Prostate gland (tissue), 2 donors: ENCODE data around the gene MAP1LC3B2. TPM values are rescaled to one million over a fixed set of nuclear protein-coding genes. Genes with fewer than 3 reads are reported as not detected.

ENCODE experiments used
- DNase-seq: peaks from one replicate; pipeline ENCODE4 v3.0.0-alpha.2; 2019; ENCODE audit warnings: low spot score
- H3K27ac ChIP-seq, 2 donors: fragments of 200-600 bp; sonication (generic); 2 replicates each; pipeline ENCODE4 v1.5.1; 2017 to 2019
- H3K27me3 ChIP-seq: fragments of 200-600 bp; sonication (generic); replicated peaks from 2 replicates; pipeline ENCODE4 v1.5.1; 2019; ENCODE audit not compliant: insufficient read depth
- H3K36me3 ChIP-seq, 2 donors: fragments of 200-600 bp; sonication (generic); 1 replicate in 1 of 2; 2 replicates in 1 of 2; pipeline versions ENCODE4 v1.5.1 to v1.8.1; 2017 to 2019
- H3K4me1 ChIP-seq: fragments of 200-600 bp; sonication (generic); replicated peaks from 2 replicates; pipeline ENCODE4 v1.5.1; 2019
- H3K4me3 ChIP-seq, 2 donors: fragments of 200-600 bp; sonication (generic); 2 replicates each; pipeline ENCODE4 v1.5.1; 2017 to 2019
- H3K9me3 ChIP-seq: fragments of 200-600 bp; sonication (generic); 2 replicates; pipeline ENCODE4 v1.5.1; 2017
- CTCF ChIP-seq, 4 experiments: fragments of 200-600 bp in 2 of 4; fragments of 450-650 bp in 2 of 4; sonication (generic) in 2 of 4; IDR thresholded peaks; 1 replicate in 3 of 4; 2 replicates in 1 of 4; pipeline ENCODE4 v1.5.1; 2016 to 2019; ENCODE audit warnings: antibody characterized with exemption in 4 of 4, mild to moderate bottlenecking in 2 of 4, moderate library complexity in 2 of 4
- POLR2A ChIP-seq: fragments of 450-650 bp; IDR thresholded peaks from one replicate; pipeline ENCODE4 v1.6.1; 2016; ENCODE audit warnings: antibody characterized with exemption, mild to moderate bottlenecking
- POLR2AphosphoS5 ChIP-seq: sonication (generic); formaldehyde crosslinking; IDR thresholded peaks from one replicate; pipeline ENCODE4 v1.6.1; 2017; ENCODE audit warnings: antibody characterized with exemption
- WGBS: methylation state at CpG from one replicate; pipeline ENCODE4 v1.1.5; 2018; 5-methylcytosine and 5-hydroxymethylcytosine counted together
- intact Hi-C: fragments of 100-400 bp; cut with DNase I; formaldehyde crosslinking; loops from one replicate; pipeline ENCODE4 v1.14.2; 2022
- total RNA-seq, 2 donors: library from RNA; depleted of rRNA; stranded (reverse); fragments of >200 nt; gene quantifications; one replicate each; pipeline ENCODE4 v1.1.0, GENCODE V29; 2016

MAP1LC3B2 gene
- total RNA-seq, 2 donors from 2014 or later, result 1.6 TPM; not detected in 1

GRCh38 chr12:116604951-116605641, 45.9 kb downstream of the MAP1LC3B2 start:
- TF ChIP-seq POLR2AphosphoS5 (no peak), POLR2A (no peak), CTCF (IDR thresholded peaks at IDR 0.05) (no peak)
- intact Hi-C loops, result loop anchor here (5.0 kb wide), 1 partner anchor 608 kb away; no protein-coding TSS in a partner anchor
- DNase-seq, result no peak
- Histone ChIP-seq H3K27me3 (no peaks in the 10 kb centered on the region), H3K36me3 (no peaks in the 10 kb centered on the region), H3K27ac (no peak overlapping the region), H3K4me3 (no peak overlapping the region), H3K9me3 (no peaks in the 10 kb centered on the region), H3K4me1 (peaks cover 5% of the 10 kb centered on the region)
- 35% methylated on average over 22 of the region's 22 CpGs for WGBS

- 36% methylated on average over 4 of the region's 4 CpGs for WGBS
- no peaks in the 10 kb centered on the region for H3K27me3 ChIP-seq
- H3K4me1 ChIP-seq, result peaks cover 5% of the 10 kb centered on the region
- no peak overlapping the region for H3K4me3 ChIP-seq
- no peak overlapping the region for H3K27ac ChIP-seq
- TF ChIP-seq POLR2AphosphoS5 (peak; percentile 60), CTCF (IDR thresholded peaks at IDR 0.05) (no peak)
- DNase-seq, result peak; percentile 39
- no peaks in the 10 kb centered on the region for H3K9me3 ChIP-seq
- H3K36me3 ChIP-seq, result no peaks in the 10 kb centered on the region
- intact Hi-C loops, result no loop called here
Measured at GRCh38 chr12:116606397-116606796, 47.2 kb downstream of the MAP1LC3B2 start.

- TF ChIP-seq CTCF (IDR thresholded peaks at IDR 0.05) (no peak), POLR2AphosphoS5 (no peak), POLR2A (no peak)
- WGBS, result 95% methylated on average over 6 of the region's 6 CpGs
- intact Hi-C loops, result no loop called here
- H3K9me3 ChIP-seq, result no peaks in the 10 kb centered on the region
- no peaks in the 10 kb centered on the region for H3K27me3 ChIP-seq
- peaks cover 5% of the 10 kb centered on the region for H3K4me1 ChIP-seq
- no peak for DNase-seq
- no peaks in the 10 kb centered on the region for H3K36me3 ChIP-seq
- H3K4me3 ChIP-seq, result no peak overlapping the region
- no peak overlapping the region for H3K27ac ChIP-seq
Measured at GRCh38 chr12:116607039-116607438, 47.9 kb downstream of the MAP1LC3B2 start.

- intact Hi-C loops, result no loop called here
- TF ChIP-seq CTCF (IDR thresholded peaks at IDR 0.05), result peak in 1 of 4 experiments; percentile 7
- TF ChIP-seq POLR2AphosphoS5, result no peak
- TF ChIP-seq POLR2A, result no peak
- Histone ChIP-seq H3K27me3 (no peaks in the 10 kb centered on the region), H3K36me3 (no peaks in the 10 kb centered on the region), H3K4me1 (peaks cover 5% of the 10 kb centered on the region), H3K9me3 (no peaks in the 10 kb centered on the region), H3K4me3 (no peak overlapping the region), H3K27ac (no peak overlapping the region)
- no peak for DNase-seq
- 78% methylated on average over 8 of the region's 8 CpGs for WGBS
Measured at GRCh38 chr12:116609319-116610114, 50.3 kb downstream of the MAP1LC3B2 start.
